GM12801 (cell line): ENCODE measurements around the gene KCNA5.

Experiments used
- CTCF ChIP-seq: IDR thresholded peaks from one replicate; pipeline ENCODE4 v1.5.1; 2011; ENCODE audit warnings: control low read depth; ENCODE audit not compliant: insufficient read length; ENCODE audit errors: extremely low read depth

Gene KCNA5

GRCh38 chr12:5094551-5094950 lies 50.9 kb downstream of the KCNA5 start:
- TF ChIP-seq CTCF, result no peak

GRCh38 chr12:5094986-5095385 lies 51.3 kb downstream of the KCNA5 start:
- no peak for TF ChIP-seq CTCF
